Measurements from ENCODE around the gene DOCK2. TPM values are rescaled to one million over a fixed set of nuclear protein-coding genes. Genes with fewer than 3 reads are reported as not detected.
A peak's percentile ranks its signal among the peaks of the same experiment; 100 is the strongest.

Gene DOCK2
- total and polyA plus RNA-seq, 9 of the 15 experiments (the other 6 are each of a cell fraction or from before 2014, with no cell fraction given) = 4.5 to 42.6 (median 20.5) TPM

MicroRNAs encoded within 50 kb of the gene (microRNA counts, 767-probe panel; counts per million panel counts)
- 4,862 counts per million, percentile 88 among the panel's probes with 10 or more counts for microRNA hsa-miR-378e

Small RNA genes lying within 50 kb of the gene (microRNA-seq; reads per million reads assigned to microRNA genes)
- gene MIR378E (ENCODE audit: borderline microRNAs expressed) = not detected

Small RNA genes lying within 50 kb of the gene (small RNA-seq; reads per million reads assigned to genes)
- gene MIR378E = not detected

Other genes starting within 250 kb of the DOCK2 start
- gene SPDL1, start 53.5 kb upstream of the DOCK2 start, total RNA-seq (2014; rRNA removed) = 29.2 and 54.4 TPM in 2 replicates
- gene SPDL1, start 53.5 kb upstream of the DOCK2 start, total RNA-seq (2014; rRNA removed; fragmentation: Illumina TruSeq; extraction: Trizol) = 46.4 and 53.2 TPM in 2 replicates
- 47.8 and 49.0 TPM in 2 replicates for gene SPDL1, start 53.5 kb upstream of the DOCK2 start, total RNA-seq (2015; rRNA removed; fragmentation: Illumina TruSeq; extraction: Trizol)
- gene SPDL1, start 53.5 kb upstream of the DOCK2 start, total RNA-seq (2021) = 32.8 and 33.5 TPM in 2 replicates
- gene SPDL1, start 53.5 kb upstream of the DOCK2 start, polyA plus RNA-seq (2011; rRNA removed) = 36.6 and 45.7 TPM in 2 replicates
- 46.1 and 53.2 TPM in 2 replicates for gene SPDL1, start 53.5 kb upstream of the DOCK2 start, polyA plus RNA-seq (2014; fragmentation: Illumina TruSeq; extraction: Trizol)
- gene SPDL1, start 53.5 kb upstream of the DOCK2 start, polyA plus RNA-seq (2014; fragmentation: Nextera tagmentation; extraction: Ambion mirVana) = 10 to 100 TPM; 32.4 to 51.4 TPM
- gene SPDL1, start 53.5 kb upstream of the DOCK2 start, polyA plus RNA-seq (2014; rRNA removed) = 46.7 and 59.6 TPM in 2 replicates

Data from K562 (cell line).